ENCODE results near the gene GRAMD4. TPM values are rescaled to one million over a fixed set of nuclear protein-coding genes. Genes with fewer than 3 reads are reported as not detected.

GRAMD4 gene
- total RNA-seq, 2 experiments from 2014 or later: 46.9 to 52.4 TPM

DNA sequence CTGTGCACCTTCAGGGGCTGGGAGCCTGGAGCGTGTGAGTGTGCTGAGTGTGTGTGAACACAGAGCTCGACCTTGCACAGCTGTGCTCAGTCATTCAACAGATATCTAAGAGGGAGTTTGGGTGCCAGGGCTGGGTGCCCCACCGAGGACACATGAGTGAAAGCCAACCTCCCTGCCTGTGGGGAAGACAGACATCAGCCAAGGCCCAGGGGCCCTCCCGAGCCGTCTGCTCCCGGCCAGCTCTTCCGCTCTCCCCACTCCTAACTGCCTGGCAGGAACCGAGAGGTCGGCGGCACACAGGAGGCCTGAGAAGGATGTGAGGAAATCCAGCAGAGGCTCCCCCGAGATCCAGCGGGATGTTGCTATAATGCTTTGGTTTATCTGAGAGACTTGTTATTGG lies 85.9 kb downstream of the GRAMD4 start:
- H3K4me2 ChIP-seq (ENCODE audit: low read length): no peak overlapping the region
- no peaks in the 10 kb centered on the region for H3K4me1 ChIP-seq (ENCODE audit: insufficient read depth, low read length, poor library complexity, severe bottlenecking)
- ChIA-PET POLR2A (interaction anchor here (0.6 kb wide), 1 partner anchor 27 kb away, joined by 4 read pairs; no protein-coding TSS in a partner anchor), CTCF (ENCODE audit: unreplicated experiment) (no interaction called here)
- no peaks in the 10 kb centered on the region for H3K9me3 ChIP-seq (ENCODE audit: low read length)
- DNase-seq (ENCODE audit: low spot score): no peak
- H2AFZ ChIP-seq (ENCODE audit: low read length): no peak overlapping the region
- no peaks in the 10 kb centered on the region for H3K79me2 ChIP-seq (ENCODE audit: insufficient read depth, low read depth, low read length)
- H3K4me3 ChIP-seq (ENCODE audit: low read depth, low read length, poor library complexity, severe bottlenecking): no peak overlapping the region
- TF ChIP-seq, protein P1, sequence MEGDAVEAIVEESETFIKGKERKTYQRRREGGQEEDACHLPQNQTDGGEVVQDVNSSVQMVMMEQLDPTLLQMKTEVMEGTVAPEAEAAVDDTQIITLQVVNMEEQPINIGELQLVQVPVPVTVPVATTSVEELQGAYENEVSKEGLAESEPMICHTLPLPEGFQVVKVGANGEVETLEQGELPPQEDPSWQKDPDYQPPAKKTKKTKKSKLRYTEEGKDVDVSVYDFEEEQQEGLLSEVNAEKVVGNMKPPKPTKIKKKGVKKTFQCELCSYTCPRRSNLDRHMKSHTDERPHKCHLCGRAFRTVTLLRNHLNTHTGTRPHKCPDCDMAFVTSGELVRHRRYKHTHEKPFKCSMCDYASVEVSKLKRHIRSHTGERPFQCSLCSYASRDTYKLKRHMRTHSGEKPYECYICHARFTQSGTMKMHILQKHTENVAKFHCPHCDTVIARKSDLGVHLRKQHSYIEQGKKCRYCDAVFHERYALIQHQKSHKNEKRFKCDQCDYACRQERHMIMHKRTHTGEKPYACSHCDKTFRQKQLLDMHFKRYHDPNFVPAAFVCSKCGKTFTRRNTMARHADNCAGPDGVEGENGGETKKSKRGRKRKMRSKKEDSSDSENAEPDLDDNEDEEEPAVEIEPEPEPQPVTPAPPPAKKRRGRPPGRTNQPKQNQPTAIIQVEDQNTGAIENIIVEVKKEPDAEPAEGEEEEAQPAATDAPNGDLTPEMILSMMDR (conservative IDR thresholded peaks at IDR 0.05; ENCODE audit: low read length): no peak
- TF ChIP-seq EZH2phosphoT487 (IDR thresholded peaks at IDR 0.05; ENCODE audit: borderline replicate concordance, low read depth, low read length): no peak
- peaks cover 63% of the 10 kb centered on the region; the same call in 1 of the 2 replicates for H3K36me3 ChIP-seq (ENCODE audit: insufficient read depth, low read length)
- intact Hi-C loops (cut with micrococcal nuclease; ENCODE audit: unreplicated experiment): no loop called here
- BruUV-seq (replicated peaks): no TSS peak
- H3K27ac ChIP-seq (ENCODE audit: low read depth, low read length, poor library complexity, severe bottlenecking): no peak overlapping the region
- no peaks in the 10 kb centered on the region for H3K9me2 ChIP-seq (ENCODE audit: insufficient read depth, low read length)
- no peaks in the 10 kb centered on the region for H4K20me1 ChIP-seq (ENCODE audit: insufficient read depth, low read length)

DNA sequence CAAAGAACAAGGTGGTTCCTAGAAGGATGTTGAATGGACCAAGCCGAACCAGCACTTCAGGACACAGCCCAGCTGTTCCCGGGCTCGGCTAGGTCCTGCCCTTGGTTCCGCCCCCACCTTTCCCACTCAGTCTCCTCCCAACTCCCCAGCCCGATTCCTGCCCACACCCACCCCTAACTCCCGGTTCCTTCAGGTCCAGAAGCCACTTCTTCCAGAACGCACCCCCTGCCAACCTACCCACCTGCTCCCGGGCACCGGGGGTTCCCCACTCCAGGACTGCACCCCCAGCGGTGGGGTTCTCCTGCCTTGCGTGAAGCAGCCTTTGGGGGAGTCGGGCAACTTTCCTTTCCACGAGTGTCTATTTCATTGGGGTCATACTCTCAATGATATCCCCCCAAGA lies 87.1 kb downstream of the GRAMD4 start:
- no TSS peak for BruUV-seq (replicated peaks)
- Histone ChIP-seq H2AFZ (ENCODE audit: low read length) (no peak overlapping the region), H3K4me3 (ENCODE audit: low read depth, low read length, poor library complexity, severe bottlenecking) (no peak overlapping the region), H3K9me2 (ENCODE audit: insufficient read depth, low read length) (no peaks in the 10 kb centered on the region), H3K4me2 (ENCODE audit: low read length) (no peak overlapping the region), H3K79me2 (ENCODE audit: insufficient read depth, low read depth, low read length) (no peaks in the 10 kb centered on the region), H3K27ac (ENCODE audit: low read depth, low read length, poor library complexity, severe bottlenecking) (no peak overlapping the region), H3K4me1 (ENCODE audit: insufficient read depth, low read length, poor library complexity, severe bottlenecking) (no peaks in the 10 kb centered on the region), H3K9me3 (ENCODE audit: low read length) (no peaks in the 10 kb centered on the region), H4K20me1 (ENCODE audit: insufficient read depth, low read length) (no peaks in the 10 kb centered on the region), H3K36me3 (ENCODE audit: insufficient read depth, low read length) (peaks cover 67% of the 10 kb centered on the region)
- DNase-seq (ENCODE audit: low spot score): no peak
- CTCF ChIA-PET (ENCODE audit: unreplicated experiment): no interaction called here
- intact Hi-C loops (cut with micrococcal nuclease; ENCODE audit: unreplicated experiment): no loop called here
- POLR2A ChIA-PET: no interaction called here
- TF ChIP-seq EZH2phosphoT487 (IDR thresholded peaks at IDR 0.05; ENCODE audit: borderline replicate concordance, low read depth, low read length): no peak
- TF ChIP-seq, protein P1 (conservative IDR thresholded peaks at IDR 0.05; ENCODE audit: low read length): no peak

GRCh38 chr22:46707827-46708570 lies 87.8 kb downstream of the GRAMD4 start:
- no peak for DNase-seq (ENCODE audit: low spot score)
- intact Hi-C loops (cut with micrococcal nuclease; ENCODE audit: unreplicated experiment): no loop called here
- Histone ChIP-seq H2AFZ (ENCODE audit: low read length) (no peak overlapping the region), H3K9me3 (ENCODE audit: low read length) (no peaks in the 10 kb centered on the region), H3K4me2 (ENCODE audit: low read length) (no peak overlapping the region), H3K9me2 (ENCODE audit: insufficient read depth, low read length) (no peaks in the 10 kb centered on the region), H3K36me3 (ENCODE audit: insufficient read depth, low read length) (peaks cover 62% of the 10 kb centered on the region), H3K4me1 (ENCODE audit: insufficient read depth, low read length, poor library complexity, severe bottlenecking) (no peaks in the 10 kb centered on the region), H3K4me3 (ENCODE audit: low read depth, low read length, poor library complexity, severe bottlenecking) (no peak overlapping the region), H3K27ac (ENCODE audit: low read depth, low read length, poor library complexity, severe bottlenecking) (no peak overlapping the region), H3K79me2 (ENCODE audit: insufficient read depth, low read depth, low read length) (no peaks in the 10 kb centered on the region), H4K20me1 (ENCODE audit: insufficient read depth, low read length) (no peaks in the 10 kb centered on the region)
- CTCF ChIA-PET (ENCODE audit: unreplicated experiment): no interaction called here
- no TSS peak for BruUV-seq (replicated peaks)
- POLR2A ChIA-PET: no interaction called here
- TF ChIP-seq, protein P1 (conservative IDR thresholded peaks at IDR 0.05; ENCODE audit: low read length): no peak
- TF ChIP-seq EZH2phosphoT487 (IDR thresholded peaks at IDR 0.05; ENCODE audit: borderline replicate concordance, low read depth, low read length): no peak
